Activated CD8-positive, alpha-beta memory T cell treated with anti-CD3 and anti-CD28 coated beads for 24 hours (primary cell): ENCODE results near the gene CRAMP1.

Experiments
- DNase-seq: peaks from one replicate; pipeline ENCODE4 v3.0.0-alpha.2; 2020

The CRAMP1 gene

GRCh38 chr16:1657841-1658240 is 45.7 kb downstream of the CRAMP1 start:
- DNase-seq: no peak

- DNase-seq: no peak
Measured at GRCh38 chr16:1659031-1659430, 46.9 kb downstream of the CRAMP1 start.

- DNase-seq: no peak
Measured at GRCh38 chr16:1661826-1662225, 49.7 kb downstream of the CRAMP1 start.

GRCh38 chr16:1662543-1662942 is 50.4 kb downstream of the CRAMP1 start:
- DNase-seq: no peak

- no peak for DNase-seq
Measured at GRCh38 chr16:1665829-1666228, 53.7 kb downstream of the CRAMP1 start.

GRCh38 chr16:1666316-1666715 is 54.2 kb downstream of the CRAMP1 start:
- DNase-seq: no peak

- DNase-seq: no peak
Measured at GRCh38 chr16:1667271-1667670, 55.1 kb downstream of the CRAMP1 start.

GRCh38 chr16:1667916-1668315 is 55.8 kb downstream of the CRAMP1 start:
- DNase-seq: no peak

GRCh38 chr16:1668612-1669319 is 56.6 kb downstream of the CRAMP1 start:
- no peak for DNase-seq

- no peak for DNase-seq
Measured at GRCh38 chr16:1669698-1670097, 57.5 kb downstream of the CRAMP1 start.

- no peak for DNase-seq
Measured at GRCh38 chr16:1670371-1670770, 58.2 kb downstream of the CRAMP1 start.

GRCh38 chr16:1670866-1671265 is 58.7 kb downstream of the CRAMP1 start:
- DNase-seq: no peak

- DNase-seq: no peak
Measured at GRCh38 chr16:1673424-1674151, 61.4 kb downstream of the CRAMP1 start.

GRCh38 chr16:1674306-1674705 is 62.1 kb downstream of the CRAMP1 start:
- DNase-seq: no peak

- no peak for DNase-seq
Measured at GRCh38 chr16:1674751-1675664, 62.8 kb downstream of the CRAMP1 start.

- no peak for DNase-seq
Measured at GRCh38 chr16:1676661-1677060, 64.5 kb downstream of the CRAMP1 start.

GRCh38 chr16:1677339-1677738 is 65.2 kb downstream of the CRAMP1 start:
- no peak for DNase-seq

- peak; percentile 97 for DNase-seq
Measured at GRCh38 chr16:1677942-1678499, 65.9 kb downstream of the CRAMP1 start, which contains the start of gene JPT2. Gene JPT2, plus strand, starts transcription at chr16:1678279. Its CDS starts 34 bp downstream, at chr16:1678313.

- DNase-seq: peak; percentile 78
Measured at GRCh38 chr16:1678500-1679098, 66.4 kb downstream of the CRAMP1 start.

GRCh38 chr16:1680361-1680760 is 68.2 kb downstream of the CRAMP1 start:
- DNase-seq: no peak

- DNase-seq: no peak
Measured at GRCh38 chr16:1681032-1681431, 68.9 kb downstream of the CRAMP1 start.
